HG03378 (cell line): ENCODE measurements around the gene COMMD9.

Experiments used
- ATAC-seq: cut with Tn5 transposase; IDR thresholded peaks from one replicate; pipeline ENCODE4 v1.9.1; 2021; ENCODE audit warnings: mild to moderate bottlenecking, moderate library complexity; ENCODE audit not compliant: unreplicated experiment

COMMD9 gene

GRCh38 chr11:36258730-36259360 lies 30.4 kb downstream of the COMMD9 start:
- no peak for ATAC-seq

DNA sequence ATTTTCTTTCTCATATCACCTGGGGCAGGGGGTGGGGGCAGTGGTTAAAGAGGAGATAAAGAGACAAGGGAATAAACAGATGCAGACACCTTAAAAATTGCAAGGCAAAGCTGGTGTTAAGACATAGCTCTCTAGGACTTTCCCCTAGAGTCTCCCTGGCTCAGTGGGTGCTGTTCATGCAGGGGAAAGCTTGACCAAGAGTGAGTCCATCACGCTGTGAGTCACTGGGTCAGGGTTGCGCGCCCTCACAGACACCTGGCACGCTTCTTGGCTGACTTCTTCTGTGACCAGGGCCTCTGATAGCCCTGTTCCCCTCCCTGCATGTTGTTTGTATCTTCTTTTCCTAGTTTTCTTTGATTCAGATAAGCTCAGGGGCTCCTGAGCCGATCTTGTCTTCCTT lies 31.9 kb downstream of the COMMD9 start:
- ATAC-seq = no peak

GRCh38 chr11:36254713-36255112 lies 34.5 kb downstream of the COMMD9 start:
- no peak for ATAC-seq

DNA sequence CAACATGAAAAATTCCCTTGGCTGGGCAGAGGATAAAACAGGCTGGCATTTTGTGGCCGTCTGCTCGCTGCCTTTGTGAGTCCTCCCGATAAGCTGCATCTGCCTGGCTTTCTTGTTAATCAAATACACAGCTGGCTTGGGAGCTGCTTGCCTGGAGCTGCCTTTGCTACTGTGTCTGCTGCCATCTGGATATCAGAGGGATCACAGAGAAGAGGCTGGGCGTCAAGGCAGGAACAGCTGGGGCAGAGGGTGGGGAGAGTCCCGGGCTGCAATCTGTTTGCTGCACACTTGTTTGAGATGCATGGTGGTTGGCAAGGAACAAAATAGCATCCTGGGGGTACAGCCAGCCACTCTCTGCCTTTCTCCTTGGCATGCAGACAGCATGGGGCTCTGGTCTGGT lies 36.0 kb downstream of the COMMD9 start:
- ATAC-seq = no peak

- ATAC-seq = no peak
Measured at GRCh38 chr11:36251823-36252222, 37.4 kb downstream of the COMMD9 start.

GRCh38 chr11:36249246-36249645 lies 40.0 kb downstream of the COMMD9 start:
- ATAC-seq = peak; percentile 64

DNA sequence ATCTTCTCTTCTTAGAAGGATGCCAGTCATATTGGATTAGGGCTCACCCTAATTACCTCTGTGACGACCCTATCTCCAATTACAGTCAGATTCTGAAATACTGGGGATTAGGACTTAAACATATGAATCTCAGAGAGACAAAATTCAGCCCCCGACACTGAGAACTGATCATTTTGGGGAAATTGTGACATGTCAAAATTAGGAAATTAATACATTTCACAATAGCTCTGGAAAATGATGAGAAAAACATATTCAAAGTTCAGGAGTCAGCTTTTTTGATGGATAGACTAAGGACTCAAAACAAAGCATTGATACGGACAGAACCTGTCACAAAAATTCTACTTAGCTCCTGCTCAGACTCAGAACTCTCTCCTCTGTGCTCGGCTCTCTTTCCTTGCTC lies 40.8 kb downstream of the COMMD9 start:
- ATAC-seq = no peak

DNA sequence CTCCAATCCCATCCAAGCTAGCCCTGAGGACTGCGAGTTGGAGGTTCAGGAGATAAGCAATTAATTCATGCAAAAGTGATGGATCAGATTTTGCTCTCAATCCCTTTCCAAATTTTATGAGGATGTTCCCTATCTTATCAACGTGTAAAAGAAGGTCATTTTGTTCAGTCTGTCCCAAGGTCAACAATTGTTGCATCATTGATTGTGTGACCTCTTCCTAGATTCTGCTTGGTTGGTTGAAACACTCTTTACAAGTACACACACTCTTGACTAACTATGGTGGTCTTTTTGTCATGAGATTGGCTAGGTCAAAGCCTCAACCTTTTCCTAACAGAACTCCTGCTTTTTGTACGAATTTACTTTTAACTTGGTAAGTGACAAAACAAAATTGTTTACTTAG lies 41.7 kb downstream of the COMMD9 start:
- no peak for ATAC-seq

GRCh38 chr11:36243641-36244040 lies 45.6 kb downstream of the COMMD9 start:
- ATAC-seq = no peak

- ATAC-seq = no peak
Measured at GRCh38 chr11:36241497-36241896, 47.7 kb downstream of the COMMD9 start.

DNA sequence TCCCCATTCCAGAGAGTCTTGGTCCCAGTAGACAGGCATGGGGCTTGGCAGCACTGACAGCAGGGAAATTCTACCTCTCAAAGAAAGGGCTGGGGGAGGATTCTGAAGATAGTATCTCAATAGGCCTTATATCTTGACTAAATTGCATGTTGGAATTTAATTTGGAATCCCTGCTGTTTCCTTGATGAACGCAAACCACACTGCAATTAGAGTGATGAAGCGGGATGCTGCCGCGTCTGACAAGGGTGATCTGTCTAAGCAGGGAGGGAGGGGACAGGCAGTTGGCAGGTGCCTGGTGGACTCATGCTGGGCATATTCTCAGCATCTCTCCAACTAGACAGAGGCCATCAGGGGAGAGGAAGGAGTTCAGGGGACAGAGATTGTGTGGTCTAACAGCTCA lies 48.4 kb downstream of the COMMD9 start:
- no peak for ATAC-seq

- no peak for ATAC-seq
Measured at GRCh38 chr11:36240173-36240572, 49.1 kb downstream of the COMMD9 start.

DNA sequence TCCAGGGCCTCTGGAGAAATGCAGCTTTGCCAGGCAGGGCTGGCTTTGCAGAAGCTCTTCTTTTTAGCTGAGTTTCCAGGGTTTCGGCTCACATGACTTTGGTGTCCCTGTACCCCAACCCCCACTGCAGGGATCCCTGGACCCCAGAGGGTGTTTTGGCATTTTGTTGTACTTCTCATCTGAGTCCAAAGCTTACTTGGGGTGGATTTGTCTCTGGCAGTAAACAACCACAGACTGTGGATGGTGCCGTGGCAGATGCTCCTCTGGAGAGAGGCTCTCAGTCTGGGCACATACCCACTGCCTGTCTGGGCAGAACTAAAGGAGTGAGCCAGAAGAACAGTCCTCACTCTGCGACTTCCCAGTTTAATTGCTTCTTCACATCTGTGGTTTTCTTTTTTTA lies 49.6 kb downstream of the COMMD9 start:
- no peak for ATAC-seq

- no peak for ATAC-seq
Measured at GRCh38 chr11:36238881-36239280, 50.3 kb downstream of the COMMD9 start.

- ATAC-seq = no peak
Measured at GRCh38 chr11:36238036-36238631, 51.1 kb downstream of the COMMD9 start.

DNA sequence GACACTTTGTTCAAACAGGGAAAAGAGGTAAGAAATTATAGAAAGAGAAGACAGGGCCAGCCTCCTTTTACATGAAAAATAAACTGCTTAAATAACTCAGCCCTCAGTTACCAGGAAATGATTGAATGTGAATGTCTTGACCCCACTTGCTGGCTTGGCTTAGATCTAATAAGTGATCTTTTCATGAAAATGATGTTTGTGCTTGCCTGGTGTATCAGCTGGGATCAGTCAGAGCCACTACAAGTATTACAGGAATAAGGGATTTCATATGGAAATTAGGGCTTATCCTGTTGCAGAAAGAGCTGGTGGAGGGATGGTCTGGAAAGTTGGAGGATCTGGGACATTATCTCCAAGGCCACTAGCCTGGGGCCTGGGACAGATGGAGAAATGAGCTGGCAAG lies 51.8 kb downstream of the COMMD9 start:
- no peak for ATAC-seq

GRCh38 chr11:36235750-36236149 lies 53.5 kb downstream of the COMMD9 start:
- no peak for ATAC-seq

GRCh38 chr11:36234825-36235224 lies 54.4 kb downstream of the COMMD9 start:
- no peak for ATAC-seq

DNA sequence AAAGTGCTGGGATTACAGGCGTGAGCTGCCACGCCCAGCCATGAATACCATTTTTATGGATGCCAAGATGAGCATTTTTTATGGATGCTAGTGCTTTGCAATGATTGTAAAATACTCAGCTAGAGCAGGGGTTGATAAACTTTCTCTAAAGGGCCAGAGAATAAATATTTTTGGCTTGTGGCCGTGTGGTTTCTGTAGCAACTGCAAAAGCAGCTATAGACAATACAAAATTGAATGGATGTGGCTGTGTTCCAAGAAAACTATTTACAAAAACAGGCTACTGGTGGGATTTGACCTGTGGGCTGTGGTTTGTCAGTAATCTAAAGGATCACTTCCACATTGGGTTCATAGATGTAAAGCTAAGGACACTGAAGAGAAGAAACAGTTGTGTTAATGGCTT lies 56.0 kb downstream of the COMMD9 start:
- no peak for ATAC-seq

- no peak for ATAC-seq
Measured at GRCh38 chr11:36230779-36231699, 58.2 kb downstream of the COMMD9 start.

GRCh38 chr11:36229091-36229705 lies 60.0 kb downstream of the COMMD9 start:
- ATAC-seq = no peak

- no peak for ATAC-seq
Measured at GRCh38 chr11:36228689-36229088, 60.5 kb downstream of the COMMD9 start.
